NCI-H128 (cell line): ENCODE measurements around the gene CDHR5.
"Not testable (repeated sequence)": the region's sequence is repeated elsewhere in the genome, so short reads cannot be mapped to it uniquely, and the experiment has no call there.

Experiments
- DNase-seq: peaks from one replicate; lab custom pipeline; 2025; ENCODE audit not compliant: unreplicated experiment; lab: John Stamatoyannopoulos, UW

Gene CDHR5

GRCh38 chr11:589798-590197 lies 35.0 kb downstream of the CDHR5 start:
- no peak for DNase-seq

DNA sequence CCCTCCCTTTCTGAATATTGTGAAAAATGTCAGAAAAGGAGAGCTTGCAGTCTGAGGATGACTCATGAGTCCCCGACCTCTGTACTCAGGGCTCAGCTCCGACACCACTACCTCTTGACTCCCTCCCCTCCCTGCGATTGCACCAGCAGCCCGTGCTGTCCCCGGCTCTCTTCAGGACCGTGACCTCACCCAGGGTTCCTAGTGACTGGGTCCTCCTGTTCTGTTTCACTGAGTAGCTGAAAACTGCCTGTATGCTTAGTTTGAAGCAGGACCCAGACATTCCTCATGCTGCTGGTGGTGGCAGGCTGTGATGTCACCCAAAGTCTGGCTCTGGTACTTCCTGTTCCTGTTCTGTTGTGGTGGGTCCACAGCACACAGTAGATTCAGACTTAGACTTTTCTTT lies 36.8 kb downstream of the CDHR5 start:
- DNase-seq, result no peak

GRCh38 chr11:587546-587945 lies 37.2 kb downstream of the CDHR5 start:
- no peak for DNase-seq

DNA sequence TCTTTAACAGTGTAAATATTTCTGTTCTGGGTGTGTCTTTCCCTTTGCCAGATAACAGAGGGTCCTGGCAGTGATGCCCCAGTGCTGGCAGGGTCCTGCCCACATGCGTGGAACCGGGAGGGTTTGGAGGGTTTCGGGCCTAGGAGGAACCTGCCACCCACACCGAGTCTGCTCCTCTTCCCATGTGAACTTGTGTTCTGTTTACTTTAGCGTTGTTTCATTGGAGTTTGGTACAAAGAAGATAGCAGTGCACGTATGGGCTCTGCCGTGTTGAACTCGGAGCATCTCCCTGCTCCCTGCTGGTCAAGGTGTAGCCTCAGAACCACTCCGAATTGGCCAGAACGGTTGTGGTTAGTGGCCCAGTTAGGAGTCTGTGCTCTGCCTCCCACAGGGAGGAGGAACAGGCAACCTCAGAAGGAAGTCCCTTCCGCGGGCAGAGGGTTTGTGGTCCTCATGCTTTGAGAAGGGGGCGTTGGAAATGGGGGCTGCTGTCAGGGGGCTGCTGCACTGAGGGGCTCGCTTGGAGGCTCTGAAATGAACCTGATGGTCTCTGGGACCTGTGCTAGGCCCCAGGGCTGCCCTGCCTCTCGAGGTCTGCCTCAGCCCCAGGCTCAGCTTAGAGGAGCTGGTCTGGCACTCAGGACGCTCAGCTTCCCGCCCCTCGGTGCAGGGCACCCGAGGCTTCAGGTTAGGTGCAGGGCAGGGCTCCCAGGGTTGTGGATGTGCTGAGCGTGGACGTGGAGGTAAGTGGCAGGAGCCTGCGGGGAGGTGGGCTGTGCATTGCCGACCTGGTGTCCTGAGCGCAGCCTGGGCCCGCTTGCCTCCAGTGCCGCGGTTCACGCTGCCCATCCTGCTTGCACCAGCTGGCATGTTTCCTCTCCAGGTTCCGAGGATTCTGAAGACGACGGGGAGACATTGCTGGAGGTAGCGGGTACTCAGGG lies 38.1 kb downstream of the CDHR5 start:
- no peak for DNase-seq

- no peak for DNase-seq
Measured at GRCh38 chr11:584287-584686, 40.5 kb downstream of the CDHR5 start.

- DNase-seq, result no peak
Measured at GRCh38 chr11:581752-582151, 43.0 kb downstream of the CDHR5 start.

DNA sequence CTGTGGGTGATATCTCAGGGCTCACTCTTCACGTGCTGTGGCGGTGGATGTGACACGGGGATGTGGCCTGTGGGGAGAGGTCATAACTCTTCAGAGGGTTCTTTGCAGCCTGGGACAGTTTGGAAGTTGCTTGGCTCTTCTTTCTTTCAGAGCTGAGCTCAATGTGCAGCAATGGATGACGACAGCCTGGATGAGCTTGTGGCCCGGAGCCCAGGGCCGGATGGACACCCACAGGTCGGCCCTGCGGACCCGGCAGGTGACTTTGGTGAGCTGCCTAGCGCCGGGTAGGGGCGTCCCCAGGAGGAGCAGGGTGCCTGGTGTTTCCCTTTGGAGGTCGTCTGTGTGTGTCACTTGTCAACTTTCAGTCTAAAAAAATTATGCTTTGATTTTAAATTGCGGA lies 43.4 kb downstream of the CDHR5 start:
- no peak for DNase-seq

DNA sequence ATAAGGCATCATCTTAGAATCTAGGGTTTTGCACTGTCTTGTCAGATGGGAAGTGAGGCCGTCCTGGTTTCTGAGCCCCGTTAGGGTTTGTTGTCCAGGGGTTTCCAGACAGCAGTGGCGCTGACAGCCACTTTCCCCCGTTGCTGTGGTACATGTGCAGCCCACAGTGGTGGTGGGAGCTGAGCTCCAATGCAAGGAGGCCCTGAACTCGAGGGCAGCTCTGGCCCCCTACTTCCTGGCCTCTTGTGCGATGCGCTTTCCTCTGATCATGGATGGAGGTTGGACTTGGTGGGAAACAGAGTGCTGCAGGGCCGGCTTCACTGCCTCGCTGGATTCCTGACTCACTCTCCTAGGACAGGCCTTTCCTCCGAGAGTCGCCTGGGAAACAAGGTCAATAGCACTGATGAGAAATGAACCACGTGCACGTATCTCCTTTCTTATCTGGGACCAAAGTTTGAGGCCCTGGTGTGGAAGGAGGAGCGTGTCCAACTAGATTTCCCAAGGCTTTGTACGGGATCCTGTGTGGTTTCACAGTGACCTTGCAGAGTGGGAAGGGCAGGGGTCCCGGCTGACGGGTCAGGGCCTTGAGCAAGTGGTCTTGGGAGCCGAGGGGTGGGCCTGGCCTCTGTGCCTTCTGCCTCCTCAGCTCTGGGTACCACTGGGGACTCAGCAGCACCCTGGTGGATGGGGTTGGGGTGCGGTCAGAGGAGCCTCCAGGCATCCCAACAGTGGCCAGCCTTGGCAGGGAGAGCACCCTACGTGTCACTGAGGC lies 44.7 kb downstream of the CDHR5 start:
- DNase-seq, result no peak

DNA sequence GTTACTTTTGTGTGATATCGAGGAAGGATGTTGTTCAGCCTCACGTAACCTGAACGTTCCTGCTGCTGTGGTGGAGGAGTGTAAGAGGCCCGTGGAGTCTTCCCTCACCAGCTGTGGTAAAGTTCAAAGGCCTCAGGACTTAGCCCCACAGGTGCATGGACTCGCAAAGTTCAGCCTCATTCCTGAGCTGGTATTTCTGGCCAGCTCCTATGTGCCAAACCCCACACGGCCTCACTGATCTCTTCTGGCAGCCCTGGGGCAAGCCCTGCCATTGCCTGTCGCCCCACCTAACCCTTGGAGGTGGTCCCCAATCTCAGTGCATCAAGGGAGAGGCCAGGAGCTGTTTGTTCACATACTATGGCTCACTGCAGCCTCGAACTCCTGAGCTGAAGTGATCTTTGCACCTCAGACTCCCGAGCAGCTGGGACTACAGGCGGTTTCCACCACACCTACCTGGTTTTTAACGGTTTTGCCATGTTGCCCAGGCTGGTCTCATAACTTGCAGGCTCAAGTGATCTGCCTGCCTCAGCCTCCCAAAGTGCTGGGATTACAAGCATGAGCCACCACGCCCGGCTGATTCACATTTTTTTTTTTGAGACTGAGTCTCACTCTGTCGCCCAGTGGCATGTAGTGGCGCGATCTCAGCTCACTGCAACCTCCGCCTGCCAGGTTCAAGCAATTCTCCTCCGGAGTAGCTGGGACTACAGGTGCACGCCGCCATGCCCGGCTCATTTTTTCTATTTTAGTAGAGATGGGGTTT lies 46.3 kb downstream of the CDHR5 start:
- no peak for DNase-seq

DNA sequence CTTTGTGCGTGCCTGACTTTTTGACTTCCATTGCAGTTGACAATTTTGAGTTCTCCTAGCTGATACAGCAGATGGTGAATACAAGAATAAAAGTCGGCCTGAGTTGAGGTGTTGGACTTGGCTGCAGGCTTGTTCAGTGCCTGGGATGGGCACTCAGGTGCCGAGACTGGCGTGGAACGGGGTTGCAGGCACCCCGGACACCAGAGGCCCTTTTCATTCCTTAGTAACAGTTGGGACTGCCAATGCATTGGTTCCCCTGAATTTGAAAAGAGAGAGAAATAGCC lies 47.2 kb downstream of the CDHR5 start:
- DNase-seq, result no peak

DNA sequence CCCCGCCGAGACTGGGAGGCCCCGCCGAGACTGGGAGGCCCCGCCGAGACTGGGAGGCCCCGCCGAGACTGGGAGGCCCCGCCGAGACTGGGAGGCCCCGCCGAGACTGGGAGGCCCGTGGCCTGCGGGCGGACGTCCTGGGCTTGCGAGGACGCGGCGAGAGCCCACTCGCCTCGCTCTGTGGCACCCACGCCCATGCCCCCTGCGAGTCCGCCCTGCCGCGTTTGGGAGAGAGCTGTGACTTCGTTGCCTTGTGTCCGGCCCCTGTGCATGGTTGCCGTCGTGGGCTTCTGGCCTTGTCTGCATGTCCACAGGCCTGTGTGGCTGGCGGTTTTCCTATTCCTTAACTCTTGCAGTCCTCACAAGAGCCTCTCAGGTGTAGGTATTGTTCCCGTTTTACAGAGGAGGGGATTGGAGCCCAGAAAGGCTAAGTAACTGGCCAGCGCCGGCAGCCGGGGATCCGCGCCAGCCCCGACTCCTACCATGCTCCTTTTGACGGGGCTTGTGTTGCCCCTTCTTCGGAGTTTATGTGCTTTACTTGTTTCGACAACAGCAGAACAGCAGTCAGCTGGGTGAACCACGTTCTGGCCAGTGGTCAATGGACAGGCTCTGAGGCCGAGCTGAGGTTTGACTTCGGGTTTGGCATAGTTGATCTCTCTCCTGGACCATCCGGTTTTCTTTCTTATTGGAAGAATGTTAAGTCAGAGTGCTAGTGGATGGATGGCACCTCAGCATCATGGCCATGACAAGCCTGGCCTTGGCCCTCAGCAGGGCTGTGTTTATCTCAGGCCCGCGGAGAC lies 47.7 kb downstream of the CDHR5 start:
- DNase-seq, result no peak

DNA sequence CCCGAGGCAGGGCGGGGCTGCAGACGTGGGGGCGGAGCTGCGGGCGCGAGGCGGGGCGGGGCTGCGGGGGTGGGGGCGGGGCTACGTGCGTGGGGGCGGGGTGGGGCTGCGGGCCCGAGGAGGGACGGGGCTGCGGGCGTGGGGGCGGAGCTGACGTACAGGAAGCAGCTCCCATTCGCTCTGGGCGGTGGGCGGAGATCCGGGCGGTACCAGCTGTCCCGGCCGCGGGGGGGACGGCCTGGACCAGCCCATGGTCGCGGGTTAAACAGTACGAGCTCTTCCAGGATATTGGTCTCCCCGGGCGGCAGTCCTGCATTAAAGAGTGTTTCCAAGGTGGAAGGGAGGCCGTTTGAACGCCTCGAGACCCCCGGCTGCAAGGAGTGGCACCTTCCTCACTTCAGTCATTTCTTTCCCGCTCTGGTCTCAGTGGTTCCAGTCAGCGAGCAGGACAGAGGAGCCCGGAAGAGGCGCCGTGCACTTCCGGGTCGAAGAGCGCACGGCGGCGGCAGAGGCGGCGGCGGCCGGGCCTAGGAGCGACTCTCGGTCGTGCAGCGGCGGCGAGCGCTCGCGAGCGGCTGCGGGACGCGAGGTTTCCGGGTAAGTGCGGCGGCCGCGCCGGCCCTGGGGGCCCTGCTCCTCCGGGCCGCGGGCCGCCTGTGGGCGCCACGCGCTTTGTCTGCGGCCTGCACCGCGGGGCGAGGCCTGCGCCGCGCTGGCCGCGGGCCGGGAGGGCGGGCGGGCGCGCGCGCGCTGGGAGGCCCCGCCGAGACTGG lies 48.6 kb downstream of the CDHR5 start, which contains the start of gene PHRF1:
PHRF1 (plus strand) TSS at position 475 of the 773 bp plus-strand sequence. CDS start 5,043 bp downstream, outside the sequence.
- DNase-seq, result peak; percentile 91

- peak; percentile 74 for DNase-seq
Measured at GRCh38 chr11:575313-575995, 49.3 kb downstream of the CDHR5 start.

DNA sequence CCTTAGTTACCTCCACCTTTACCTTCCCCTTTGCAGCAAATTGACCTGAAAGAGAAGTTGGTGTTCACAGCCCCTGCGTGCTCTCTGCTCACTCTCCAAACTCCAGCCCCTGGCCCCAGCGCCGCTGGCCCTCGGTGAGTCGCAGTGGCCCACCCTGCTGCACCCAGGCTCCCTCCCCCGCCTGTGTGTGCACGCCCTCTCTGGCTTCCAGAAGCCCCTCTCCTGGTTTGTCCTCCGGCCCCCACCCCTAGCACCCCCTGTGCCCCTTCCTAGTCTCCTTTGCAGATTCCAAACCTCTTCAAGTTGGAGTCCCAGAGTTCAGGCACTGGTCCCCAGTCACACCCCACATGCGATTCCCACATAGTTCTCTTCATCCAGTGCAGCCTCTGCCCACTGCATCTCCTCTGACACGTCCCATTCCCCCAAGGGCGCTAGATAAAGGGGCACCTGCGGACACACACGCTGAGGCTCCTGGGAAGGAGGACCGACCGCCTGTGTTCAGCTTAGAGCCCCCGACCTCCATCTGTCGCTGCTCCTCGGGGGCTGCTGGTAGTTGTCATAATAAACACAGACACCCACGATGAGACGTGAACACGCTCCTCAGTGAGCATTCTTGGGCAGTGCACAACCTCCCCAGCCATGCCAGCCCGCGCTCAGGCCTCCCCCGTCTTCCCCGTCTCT lies 50.0 kb downstream of the CDHR5 start:
- DNase-seq, result no peak

- not testable (repeated sequence) for DNase-seq
Measured at GRCh38 chr11:574031-574570, 50.7 kb downstream of the CDHR5 start.

DNA sequence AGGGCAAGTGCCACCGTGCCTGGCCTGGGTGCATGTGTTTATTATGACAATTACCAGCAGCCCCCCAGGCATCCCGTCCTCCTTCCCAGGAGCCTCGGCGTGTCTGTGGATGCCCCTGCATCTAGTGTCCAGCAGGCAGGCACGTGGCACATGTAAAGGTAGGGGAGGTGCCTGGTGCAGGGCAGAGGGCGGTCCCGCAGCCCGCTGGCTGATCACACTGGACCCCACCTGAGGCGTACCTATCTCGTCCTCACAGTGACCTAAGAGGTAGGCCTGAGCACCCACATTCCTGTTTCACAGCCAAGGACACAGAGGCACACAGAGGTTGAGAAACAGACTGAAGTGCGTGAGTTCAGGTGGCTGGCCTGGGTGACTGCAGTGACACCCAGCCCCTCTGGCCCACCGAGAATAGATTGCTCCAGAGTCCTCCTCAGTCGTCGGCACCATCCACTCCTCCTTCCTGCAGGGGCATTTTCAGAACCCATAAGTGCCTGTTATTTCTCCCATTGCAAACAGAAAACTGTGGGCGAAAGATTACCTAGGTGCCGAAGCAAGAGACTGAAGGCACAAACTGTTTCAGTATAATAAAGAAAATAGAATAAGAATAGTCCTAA lies 51.5 kb downstream of the CDHR5 start:
- DNase-seq, result no peak

DNA sequence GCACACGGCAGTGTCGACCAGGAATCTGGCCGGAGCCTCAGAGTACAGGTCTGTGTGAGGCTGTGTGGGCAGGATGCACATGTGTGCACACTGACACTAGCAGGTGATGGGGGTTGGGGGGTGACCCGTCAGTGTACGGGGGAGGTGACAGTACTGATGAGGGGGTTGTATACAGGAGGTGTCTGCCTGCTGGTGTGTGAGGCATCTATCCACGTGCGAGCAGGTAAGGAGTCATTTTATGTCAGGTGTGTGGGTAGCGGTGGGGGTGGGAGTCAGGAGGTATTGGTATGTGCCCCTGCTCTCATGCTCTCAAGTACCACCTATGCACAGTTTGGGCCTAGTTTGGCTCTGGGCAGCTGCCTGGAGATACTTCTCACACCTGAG lies 53.0 kb downstream of the CDHR5 start:
- no peak for DNase-seq
